CD4-positive, alpha-beta T cell (primary cell): Measurements from ENCODE around the gene COL5A1. TPM values are rescaled to one million over a fixed set of nuclear protein-coding genes. Genes with fewer than 3 reads are reported as not detected.

ENCODE experiments used
- ATAC-seq: fragments of 200-7000 bp; cut with Tn5 transposase; one replicate; pipeline ENCODE4 v1.10.0; 2022; ENCODE audit warnings: mild to moderate bottlenecking; ENCODE audit not compliant: poor library complexity
- CTCF ChIA-PET: fragments of 350-600 bp; sonication (Branson Sonifier 250); formaldehyde crosslinking; loops from one replicate; lab custom pipeline; 2021; ENCODE audit warnings: antibody characterized with exemption, inconsistent platforms; lab: Charles Lee
- POLR2A ChIA-PET: fragments of 350-600 bp; sonication (Branson Sonifier 250); formaldehyde crosslinking; loops from one replicate; lab custom pipeline; 2021; ENCODE audit warnings: antibody characterized with exemption, inconsistent platforms; lab: Charles Lee
- DNase-seq, 14 experiments: peaks; one replicate each; pipeline ENCODE4 v3.0.0-alpha.2; 2013 to 2020; ENCODE audit warnings: mixed read lengths in 2 of 14
- H3K27ac ChIP-seq, 2 donors: one replicate each; pipeline versions ENCODE4 v1.5.1 to v1.7.0; 2013; ENCODE audit warnings: low read length in 2 of 2, low read depth in 1 of 2, mild to moderate bottlenecking in 1 of 2
- H3K27me3 ChIP-seq, 2 experiments: 1 replicate in 1 of 2; 2 replicates in 1 of 2; pipeline versions ENCODE4 v1.6.1 to v1.7.0; 2013; ENCODE audit warnings: low read length in 2 of 2, control low read depth in 1 of 2, mild to moderate bottlenecking in 1 of 2, moderate library complexity in 1 of 2; ENCODE audit not compliant: insufficient read depth in 2 of 2, control insufficient read depth in 1 of 2
- H3K36me3 ChIP-seq: one replicate; pipeline ENCODE4 v1.6.1; 2013; ENCODE audit warnings: low read length, control low read depth; ENCODE audit not compliant: insufficient read depth
- H3K4me1 ChIP-seq: one replicate; pipeline ENCODE4 v1.6.1; 2013; ENCODE audit warnings: low read length, control low read depth; ENCODE audit not compliant: insufficient read depth
- H3K4me3 ChIP-seq: one replicate; pipeline ENCODE4 v1.5.1; 2013; ENCODE audit warnings: mild to moderate bottlenecking, low read length, moderate library complexity
- H3K9me3 ChIP-seq, 2 experiments: 1 replicate in 1 of 2; 2 replicates in 1 of 2; pipeline versions ENCODE4 v1.6.1 to v1.7.0; 2013; ENCODE audit warnings: low read length in 2 of 2, mild to moderate bottlenecking in 2 of 2, control low read depth in 1 of 2, moderate library complexity in 1 of 2; ENCODE audit not compliant: control insufficient read depth in 1 of 2, insufficient read depth in 1 of 2
- H3K27ac Mint-ChIP-seq: one replicate; pipeline ENCODE4 v1.8.0; 2020; ENCODE audit warnings: mixed read lengths
- H3K27me3 Mint-ChIP-seq: one replicate; pipeline ENCODE4 v1.8.0; 2021; ENCODE audit warnings: mixed read lengths
- H3K36me3 Mint-ChIP-seq: one replicate; pipeline ENCODE4 v1.8.0; 2021; ENCODE audit warnings: low read depth, mixed read lengths
- H3K4me1 Mint-ChIP-seq: one replicate; pipeline ENCODE4 v1.8.0; 2021; ENCODE audit warnings: low read depth, mixed read lengths
- H3K4me3 Mint-ChIP-seq: one replicate; pipeline ENCODE4 v1.8.0; 2020; ENCODE audit warnings: mild to moderate bottlenecking, mixed read lengths
- H3K9me3 Mint-ChIP-seq: one replicate; pipeline ENCODE4 v1.8.0; 2020; ENCODE audit warnings: mixed read lengths
- intact Hi-C, 2 experiments: fragments of 100-400 bp; cut with DNase I in 1 of 2; cut with micrococcal nuclease in 1 of 2; formaldehyde crosslinking; loops; one replicate each; pipeline versions ENCODE4 v1.15.1 to v1.9.0; 2023 to 2025; cut with DNase I, micrococcal nuclease
- total RNA-seq, 174 experiments: library from RNA in 2 of 174; stranded (reverse) in 2 of 174; gene quantifications; one replicate each; pipeline ENCODE4 v1.2.3 and lab custom pipeline; 2021 to 2026
- TF ChIP-seq, protein P1 (sequence below): fragments of 200-600 bp; IDR thresholded peaks from one replicate; pipeline ENCODE4 v1.8.0; 2022; ENCODE audit warnings: antibody characterized with exemption, mild to moderate bottlenecking

COL5A1 gene
- total RNA-seq, 2 experiments from 2014 or later: 0.41 to 0.50 TPM

DNA sequence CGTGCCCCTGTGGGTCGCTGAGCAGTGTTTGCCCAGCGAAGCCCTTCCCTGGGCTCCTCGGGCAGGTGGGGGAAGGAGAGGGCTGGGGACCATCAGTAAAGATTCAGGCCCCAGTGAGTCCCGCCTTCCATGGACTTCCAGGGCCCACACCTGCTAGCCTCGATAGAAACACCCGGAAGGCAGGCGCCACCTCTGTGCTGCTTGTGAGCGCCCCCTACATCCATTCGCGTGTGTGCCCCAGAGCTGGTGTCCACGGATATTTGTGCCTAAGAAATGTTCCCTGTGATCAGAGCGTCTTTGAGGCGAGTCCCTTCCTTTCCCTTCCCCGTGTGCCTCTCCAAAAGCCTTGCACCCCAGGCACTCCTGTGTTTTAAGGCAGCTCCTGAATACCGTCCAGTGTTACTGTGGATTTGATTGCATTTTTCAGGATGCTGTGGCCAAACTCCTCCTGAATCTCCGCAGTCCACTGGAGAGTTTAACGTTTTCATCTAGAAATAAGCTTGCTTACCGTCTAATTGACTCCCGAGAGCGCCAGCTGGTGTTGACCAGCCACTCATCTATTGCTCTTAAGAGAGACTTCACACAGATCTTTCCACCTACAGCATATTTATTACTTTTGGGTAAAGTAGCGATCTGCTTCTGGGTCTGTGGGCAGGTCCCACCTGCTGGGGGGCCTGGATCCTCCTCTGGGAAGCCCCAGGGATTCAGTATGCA, 101.4 kb downstream of the COL5A1 start:
- Mint-ChIP-seq H3K27ac (no peak overlapping the region), H3K27me3 (peaks cover 12% of the 10 kb centered on the region), H3K4me3 (no peak overlapping the region), H3K9me3 (no peaks in the 10 kb centered on the region), H3K4me1 (no peaks in the 10 kb centered on the region), H3K36me3 (no peaks in the 10 kb centered on the region)
- DNase-seq (no peak), ATAC-seq (no peak)
- no peak overlapping the region for H3K27ac ChIP-seq
- no peaks in the 10 kb centered on the region for H3K4me1 ChIP-seq
- intact Hi-C loops: no loop called here
- POLR2A ChIA-PET: no interaction called here
- H3K27me3 ChIP-seq: peaks cover 0 to 3% of the 10 kb centered on the region in 2 experiments
- peaks cover 0 to 17% of the 10 kb centered on the region in 2 experiments for H3K9me3 ChIP-seq
- TF ChIP-seq, protein P1, sequence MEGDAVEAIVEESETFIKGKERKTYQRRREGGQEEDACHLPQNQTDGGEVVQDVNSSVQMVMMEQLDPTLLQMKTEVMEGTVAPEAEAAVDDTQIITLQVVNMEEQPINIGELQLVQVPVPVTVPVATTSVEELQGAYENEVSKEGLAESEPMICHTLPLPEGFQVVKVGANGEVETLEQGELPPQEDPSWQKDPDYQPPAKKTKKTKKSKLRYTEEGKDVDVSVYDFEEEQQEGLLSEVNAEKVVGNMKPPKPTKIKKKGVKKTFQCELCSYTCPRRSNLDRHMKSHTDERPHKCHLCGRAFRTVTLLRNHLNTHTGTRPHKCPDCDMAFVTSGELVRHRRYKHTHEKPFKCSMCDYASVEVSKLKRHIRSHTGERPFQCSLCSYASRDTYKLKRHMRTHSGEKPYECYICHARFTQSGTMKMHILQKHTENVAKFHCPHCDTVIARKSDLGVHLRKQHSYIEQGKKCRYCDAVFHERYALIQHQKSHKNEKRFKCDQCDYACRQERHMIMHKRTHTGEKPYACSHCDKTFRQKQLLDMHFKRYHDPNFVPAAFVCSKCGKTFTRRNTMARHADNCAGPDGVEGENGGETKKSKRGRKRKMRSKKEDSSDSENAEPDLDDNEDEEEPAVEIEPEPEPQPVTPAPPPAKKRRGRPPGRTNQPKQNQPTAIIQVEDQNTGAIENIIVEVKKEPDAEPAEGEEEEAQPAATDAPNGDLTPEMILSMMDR: no peak
- no peaks in the 10 kb centered on the region for H3K36me3 ChIP-seq
- CTCF ChIA-PET: no interaction called here
- no peak overlapping the region for H3K4me3 ChIP-seq

DNA sequence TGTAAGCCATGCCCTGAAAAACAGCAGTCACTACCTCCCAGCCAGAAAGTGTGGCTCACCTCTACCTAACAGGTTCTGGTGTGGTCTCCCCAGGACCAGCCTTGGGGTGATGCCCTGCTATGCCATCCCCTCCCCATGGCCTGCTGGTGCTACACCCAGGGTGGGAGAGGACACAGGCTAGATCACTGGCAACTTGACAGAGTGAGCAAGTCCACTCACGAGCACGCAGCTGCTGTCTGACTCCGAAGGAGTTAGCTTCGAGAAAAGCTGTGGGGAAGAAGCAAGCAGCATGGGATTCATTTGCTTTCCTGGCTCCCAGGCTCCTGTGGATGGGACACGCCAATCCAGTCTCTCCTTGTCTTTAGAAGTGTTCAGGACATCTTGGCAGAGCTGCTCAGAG, 102.2 kb downstream of the COL5A1 start:
- ATAC-seq: no peak
- Histone ChIP-seq H3K4me3 (no peak overlapping the region), H3K36me3 (no peaks in the 10 kb centered on the region), H3K9me3 (peaks cover 0 to 17% of the 10 kb centered on the region in 2 experiments), H3K4me1 (no peaks in the 10 kb centered on the region), H3K27ac (no peak overlapping the region), H3K27me3 (no peaks in the 10 kb centered on the region)
- ChIA-PET POLR2A (no interaction called here), CTCF (no interaction called here)
- intact Hi-C loops: no loop called here
- TF ChIP-seq, protein P1: no peak
- Mint-ChIP-seq H3K27ac (no peak overlapping the region), H3K9me3 (no peaks in the 10 kb centered on the region), H3K4me3 (no peak overlapping the region), H3K27me3 (peaks cover 12% of the 10 kb centered on the region), H3K36me3 (no peaks in the 10 kb centered on the region), H3K4me1 (no peaks in the 10 kb centered on the region)
- DNase-seq: no peak

DNA sequence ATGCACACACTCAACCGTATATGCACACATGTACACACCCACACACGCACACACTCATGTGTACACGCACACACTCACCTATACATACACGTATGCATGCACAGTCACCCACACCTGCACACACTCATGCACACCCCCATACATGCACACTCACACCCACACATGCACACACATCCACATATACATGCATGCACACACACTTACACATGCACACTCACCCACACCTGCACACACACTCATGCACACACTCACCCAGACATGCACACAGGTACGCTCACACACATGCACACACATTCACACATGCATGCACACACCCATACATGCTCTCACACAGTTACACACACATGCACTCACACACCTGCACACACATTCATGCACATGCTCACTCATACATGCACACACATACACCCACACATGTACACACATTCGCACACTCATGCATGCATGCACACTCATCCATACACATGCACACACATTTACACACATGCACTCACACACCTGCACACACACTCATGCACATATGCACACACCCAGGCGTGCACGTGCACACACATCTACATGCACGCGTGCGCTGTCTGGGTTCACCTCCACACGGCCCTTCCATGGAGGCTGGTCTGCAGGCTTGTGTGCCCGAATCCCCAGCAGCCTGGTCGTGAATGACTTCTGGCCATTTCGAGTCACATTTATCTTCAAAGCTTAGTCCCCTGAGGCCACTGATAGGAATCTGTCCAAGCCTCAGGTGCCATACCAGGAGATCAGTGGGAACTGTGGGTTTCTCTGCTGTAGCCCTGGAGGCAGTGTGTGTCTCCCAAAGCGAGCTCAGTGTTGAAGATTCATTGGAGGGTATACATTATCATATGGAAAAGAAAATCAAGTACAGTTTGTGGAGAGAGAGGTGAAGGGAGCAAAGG, 103.0 kb downstream of the COL5A1 start:
- no peak overlapping the region for H3K4me3 Mint-ChIP-seq
- Histone ChIP-seq H3K27ac (no peak overlapping the region), H3K36me3 (no peaks in the 10 kb centered on the region), H3K4me3 (no peak overlapping the region), H3K9me3 (peaks cover 0 to 17% of the 10 kb centered on the region in 2 experiments), H3K27me3 (no peaks in the 10 kb centered on the region), H3K4me1 (no peaks in the 10 kb centered on the region)
- H3K4me1 Mint-ChIP-seq: no peaks in the 10 kb centered on the region
- no peak for DNase-seq
- no peaks in the 10 kb centered on the region for H3K9me3 Mint-ChIP-seq
- ChIA-PET POLR2A (no interaction called here), CTCF (no interaction called here)
- H3K36me3 Mint-ChIP-seq: no peaks in the 10 kb centered on the region
- ATAC-seq: no peak
- no peak overlapping the region for H3K27ac Mint-ChIP-seq
- intact Hi-C loops: no loop called here
- TF ChIP-seq, protein P1: no peak
- peaks cover 6% of the 10 kb centered on the region for H3K27me3 Mint-ChIP-seq
